ENCODE data around the gene TTPAL. TPM values are rescaled to one million over a fixed set of nuclear protein-coding genes. Genes with fewer than 3 reads are reported as not detected.

The TTPAL gene
- total RNA-seq, 1 experiment from 2014 or later, result 21.1 TPM

DNA sequence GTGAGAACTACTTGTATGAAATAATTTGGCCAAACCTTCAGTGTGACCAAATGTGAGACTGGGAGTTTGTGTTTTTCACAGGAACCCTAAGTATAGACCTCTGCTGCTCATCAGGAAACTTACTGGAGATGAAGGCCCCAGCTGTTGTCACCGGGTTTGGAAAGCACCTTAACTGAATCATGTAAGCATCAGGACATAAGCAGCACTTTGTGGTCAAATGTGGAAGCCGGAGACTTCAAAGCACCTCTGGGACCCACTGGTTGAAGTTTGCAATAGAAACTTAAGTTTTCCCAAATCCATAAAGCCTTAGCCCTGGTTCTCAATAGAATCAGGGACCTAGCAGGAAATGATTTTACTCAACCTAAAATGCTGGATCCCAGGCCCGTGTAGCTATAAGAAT, 14.3 kb downstream of the TTPAL start:
- Histone ChIP-seq H4K8ac (replicated peaks; ENCODE audit: insufficient read length, low read depth, low read length) (no peak overlapping the region), H3K4me1 (ENCODE audit: insufficient read depth, low read length) (no peaks in the 10 kb centered on the region), H3K18ac (ENCODE audit: insufficient read length, low read depth, low read length) (no peak overlapping the region), H4K5ac (ENCODE audit: insufficient read length, low read depth, low read length) (no peak overlapping the region), H3K4ac (ENCODE audit: low read depth, low read length) (no peak overlapping the region), H3K27ac (ENCODE audit: insufficient read length, low read depth, low read length) (no peak overlapping the region), H3K79me2 (ENCODE audit: insufficient read depth, low read length) (no peaks in the 10 kb centered on the region), H3K14ac (ENCODE audit: insufficient read depth, low read length) (no peak overlapping the region), H3K9ac (ENCODE audit: extremely low read depth, insufficient read length, low read length) (no peak overlapping the region), H2BK120ac (ENCODE audit: low read depth, low read length, poor library complexity, severe bottlenecking) (no peak overlapping the region), H2BK5ac (ENCODE audit: insufficient read length, low read length) (no peak overlapping the region), H3K23me2 (ENCODE audit: insufficient read length, low read depth, low read length, poor library complexity, severe bottlenecking) (no peaks in the 10 kb centered on the region), H3K9me3 (ENCODE audit: control insufficient read depth, low read depth, low read length) (no peaks in the 10 kb centered on the region), H2AFZ (ENCODE audit: low read length) (no peak overlapping the region), H3K79me1 (ENCODE audit: insufficient read depth, low read depth, low read length, poor library complexity, severe bottlenecking) (no peaks in the 10 kb centered on the region), H2BK12ac (ENCODE audit: insufficient read length, low read depth, low read length) (no peak overlapping the region), H4K20me1 (ENCODE audit: control insufficient read depth, insufficient read depth, insufficient read length) (no peaks in the 10 kb centered on the region), H3K27me3 (ENCODE audit: insufficient read depth, low read length) (no peaks in the 10 kb centered on the region), H2BK20ac (ENCODE audit: low read depth, low read length, poor library complexity, severe bottlenecking) (no peak overlapping the region), H3K56ac (ENCODE audit: insufficient read length, low read depth, low read length) (no peak overlapping the region), H4K91ac (ENCODE audit: insufficient read length, low read depth, low read length) (no peak overlapping the region), H2AK5ac (ENCODE audit: insufficient read length, low read length) (no peak overlapping the region), H3T11ph (ENCODE audit: low read length) (no peak overlapping the region), H3K23ac (ENCODE audit: insufficient read length, low read depth, low read length) (no peak overlapping the region), H2BK15ac (ENCODE audit: low read depth, low read length) (no peak overlapping the region), H3K4me2 (ENCODE audit: insufficient read depth, insufficient read length, low read length) (no peak overlapping the region)
- DNase-seq, result no peak
- Mint-ChIP-seq H3K4me1 (no peaks in the 10 kb centered on the region), H3K4me3 (no peak overlapping the region), H3K27me3 (ENCODE audit: low read depth) (no peaks in the 10 kb centered on the region), H3K27ac (no peak overlapping the region), H3K36me3 (ENCODE audit: insufficient read depth in 1 of 3, low read depth in 3 of 3) (peaks cover 12 to 56% (median 51%) of the 10 kb centered on the region in 3 experiments; a peak in 6 of 7 replicates), H3K9me3 (no peaks in the 10 kb centered on the region)
- WGBS (ENCODE audit: extremely low coverage, insufficient read length, low lambda C conversion rate), result no CpG with 5 or more reads among the region's 3 CpGs
- TF ChIP-seq, protein P1, sequence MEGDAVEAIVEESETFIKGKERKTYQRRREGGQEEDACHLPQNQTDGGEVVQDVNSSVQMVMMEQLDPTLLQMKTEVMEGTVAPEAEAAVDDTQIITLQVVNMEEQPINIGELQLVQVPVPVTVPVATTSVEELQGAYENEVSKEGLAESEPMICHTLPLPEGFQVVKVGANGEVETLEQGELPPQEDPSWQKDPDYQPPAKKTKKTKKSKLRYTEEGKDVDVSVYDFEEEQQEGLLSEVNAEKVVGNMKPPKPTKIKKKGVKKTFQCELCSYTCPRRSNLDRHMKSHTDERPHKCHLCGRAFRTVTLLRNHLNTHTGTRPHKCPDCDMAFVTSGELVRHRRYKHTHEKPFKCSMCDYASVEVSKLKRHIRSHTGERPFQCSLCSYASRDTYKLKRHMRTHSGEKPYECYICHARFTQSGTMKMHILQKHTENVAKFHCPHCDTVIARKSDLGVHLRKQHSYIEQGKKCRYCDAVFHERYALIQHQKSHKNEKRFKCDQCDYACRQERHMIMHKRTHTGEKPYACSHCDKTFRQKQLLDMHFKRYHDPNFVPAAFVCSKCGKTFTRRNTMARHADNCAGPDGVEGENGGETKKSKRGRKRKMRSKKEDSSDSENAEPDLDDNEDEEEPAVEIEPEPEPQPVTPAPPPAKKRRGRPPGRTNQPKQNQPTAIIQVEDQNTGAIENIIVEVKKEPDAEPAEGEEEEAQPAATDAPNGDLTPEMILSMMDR (conservative IDR thresholded peaks at IDR 0.05), result no peak

All from H9 (cell line).